IPS DF 4.7 (cell line): ENCODE results near the gene NBDY.
"Not testable (repeated sequence)": the region's sequence is repeated elsewhere in the genome, so short reads cannot be mapped to it uniquely, and the experiment has no call there.

Experiments
- DNase-seq: peaks from one replicate; pipeline ENCODE4 v3.0.0-alpha.2; 2013; ENCODE audit warnings: low spot score; ENCODE audit errors: extremely low read depth

NBDY gene

GRCh38 chrX:56729152-56729850, at the start of gene NBDY:
NBDY (plus strand) TSS chrX:56729243; CDS start chrX:56729354, 111 bp downstream.
- DNase-seq: no peak

GRCh38 chrX:56704530-56704929, 24.5 kb upstream of the NBDY start:
- not testable (repeated sequence) for DNase-seq

GRCh38 chrX:56726605-56727004, 2.4 kb upstream of the NBDY start:
- no peak for DNase-seq

DNA sequence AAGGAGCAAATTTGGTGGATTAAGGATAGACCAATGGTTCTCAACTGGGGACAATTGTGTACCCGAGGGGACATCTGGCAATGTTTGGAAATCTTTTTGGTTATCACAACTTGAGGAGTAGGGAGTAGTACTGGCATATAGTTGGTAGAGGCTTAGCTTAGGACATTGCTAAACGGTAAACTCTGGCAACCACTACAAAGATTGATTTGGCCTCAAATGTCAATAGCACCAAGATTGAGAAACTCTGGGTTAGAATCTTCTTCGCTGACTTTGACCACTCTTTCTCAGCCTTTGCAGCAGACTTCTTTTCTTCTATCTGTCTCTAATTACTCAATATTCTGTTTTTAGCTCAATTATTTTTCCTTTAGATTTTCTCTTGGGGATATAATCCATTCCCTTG, 1.5 kb upstream of the NBDY start:
- DNase-seq: no peak

DNA sequence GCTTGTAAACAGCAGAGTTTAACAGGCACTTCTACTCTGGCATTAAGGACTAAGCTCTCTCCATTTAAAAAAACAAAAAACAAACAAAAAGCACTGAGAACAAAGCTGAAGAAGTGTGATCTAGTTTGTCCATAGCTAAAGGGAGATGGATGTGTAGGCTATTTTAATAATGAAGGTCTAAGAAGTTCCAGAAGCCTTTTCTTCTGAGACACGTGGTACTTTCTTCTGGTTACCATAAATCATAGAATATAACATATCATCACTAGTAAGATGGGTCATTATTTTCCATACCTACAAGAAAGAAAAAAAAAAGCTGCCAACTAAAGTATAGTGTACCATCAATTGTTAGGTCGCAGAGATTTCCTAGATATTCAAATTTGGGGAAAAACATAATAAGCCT, 722 bp upstream of the NBDY start:
- no peak for DNase-seq

- DNase-seq: no peak
Observed at GRCh38 chrX:56728752-56729151, 291 bp upstream of the NBDY start.

- no peak for DNase-seq
Observed at GRCh38 chrX:56733459-56734046, 4.5 kb downstream of the NBDY start.

- no peak for DNase-seq
Observed at GRCh38 chrX:56736219-56736618, 7.2 kb downstream of the NBDY start.

- DNase-seq: no peak
Observed at GRCh38 chrX:56738670-56739069, 9.6 kb downstream of the NBDY start.

DNA sequence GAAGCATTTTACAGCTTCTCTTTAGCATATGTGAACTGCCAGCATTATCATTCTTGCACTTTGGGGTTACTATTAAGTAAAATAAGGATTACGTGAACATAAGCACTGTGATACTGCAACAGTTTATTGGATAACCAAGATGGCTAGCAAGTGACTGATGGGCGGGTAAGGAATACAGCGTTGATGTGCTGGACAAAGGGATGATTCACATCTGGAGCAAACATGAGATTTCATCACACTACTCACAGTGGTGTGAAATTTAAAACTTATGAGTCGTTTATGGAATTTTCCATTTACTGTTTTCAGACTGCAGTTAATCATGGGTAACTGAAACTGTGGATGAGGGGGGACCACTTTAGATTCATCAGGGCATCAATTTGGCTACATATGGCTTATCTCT, 16.0 kb downstream of the NBDY start:
- no peak for DNase-seq

GRCh38 chrX:56746996-56747395, 18.0 kb downstream of the NBDY start:
- DNase-seq: no peak

GRCh38 chrX:56751071-56751470, 22.0 kb downstream of the NBDY start:
- no peak for DNase-seq

GRCh38 chrX:56757327-56757726, 28.3 kb downstream of the NBDY start:
- no peak for DNase-seq

GRCh38 chrX:56758456-56758855, 29.4 kb downstream of the NBDY start:
- no peak for DNase-seq

- DNase-seq: no peak
Observed at GRCh38 chrX:56759736-56760409, 30.8 kb downstream of the NBDY start.

DNA sequence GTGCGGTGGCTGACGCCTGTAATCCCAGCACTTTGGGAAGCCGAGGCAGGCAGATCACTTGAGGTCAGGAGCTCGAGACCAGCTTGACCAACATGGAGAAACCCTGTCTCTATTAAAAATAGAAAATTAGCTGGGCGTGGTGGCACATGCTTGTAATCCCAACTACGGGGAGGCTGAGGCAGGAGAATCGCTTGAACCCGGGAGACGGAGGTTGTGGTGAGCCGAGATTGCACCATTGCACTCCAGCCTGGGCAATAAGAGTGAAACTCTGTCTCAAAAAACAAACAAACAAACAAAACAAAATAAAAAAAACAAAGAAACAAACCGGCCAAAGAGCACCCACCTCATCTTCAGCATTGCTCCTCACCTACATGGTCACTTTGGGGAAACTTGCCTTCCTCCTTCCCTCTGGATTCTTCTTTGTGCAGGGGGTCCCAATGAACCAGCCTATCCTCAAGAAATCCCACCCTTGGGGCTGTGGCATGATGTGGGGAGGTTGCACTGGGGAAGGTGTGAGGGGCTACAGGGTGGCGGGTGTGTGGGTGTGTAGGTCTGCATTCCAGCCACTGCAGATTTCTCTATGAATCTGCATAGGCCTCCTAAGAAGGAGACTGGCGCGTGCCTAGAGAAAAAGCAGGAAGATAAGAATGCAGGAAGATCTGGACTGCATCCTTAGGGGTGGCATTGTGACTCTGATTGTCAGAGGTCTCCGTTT, 31.5 kb downstream of the NBDY start:
- not testable (repeated sequence) for DNase-seq

DNA sequence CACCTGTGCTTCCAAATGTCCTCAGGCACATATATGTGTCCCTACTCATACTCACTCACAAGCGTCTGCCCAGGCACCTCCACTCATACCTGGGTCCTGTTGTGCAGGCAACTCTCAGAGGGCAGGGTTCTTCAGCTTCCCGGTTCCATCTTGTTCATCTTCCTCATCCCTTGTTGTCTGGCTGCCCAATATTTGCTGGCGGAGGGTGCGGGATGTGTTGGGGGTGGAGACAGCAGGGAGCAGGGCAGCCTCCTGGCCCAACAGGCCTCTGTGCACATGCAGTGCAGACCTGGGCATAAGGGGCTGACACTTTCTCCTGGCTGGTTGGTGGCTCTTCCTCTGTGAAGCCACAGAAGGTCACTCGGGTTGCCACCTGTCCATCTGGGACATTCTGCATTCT, 32.1 kb downstream of the NBDY start:
- DNase-seq: no peak

GRCh38 chrX:56762220-56762619, 33.2 kb downstream of the NBDY start:
- DNase-seq: no peak

GRCh38 chrX:56762707-56763555, 33.9 kb downstream of the NBDY start:
- no peak for DNase-seq

DNA sequence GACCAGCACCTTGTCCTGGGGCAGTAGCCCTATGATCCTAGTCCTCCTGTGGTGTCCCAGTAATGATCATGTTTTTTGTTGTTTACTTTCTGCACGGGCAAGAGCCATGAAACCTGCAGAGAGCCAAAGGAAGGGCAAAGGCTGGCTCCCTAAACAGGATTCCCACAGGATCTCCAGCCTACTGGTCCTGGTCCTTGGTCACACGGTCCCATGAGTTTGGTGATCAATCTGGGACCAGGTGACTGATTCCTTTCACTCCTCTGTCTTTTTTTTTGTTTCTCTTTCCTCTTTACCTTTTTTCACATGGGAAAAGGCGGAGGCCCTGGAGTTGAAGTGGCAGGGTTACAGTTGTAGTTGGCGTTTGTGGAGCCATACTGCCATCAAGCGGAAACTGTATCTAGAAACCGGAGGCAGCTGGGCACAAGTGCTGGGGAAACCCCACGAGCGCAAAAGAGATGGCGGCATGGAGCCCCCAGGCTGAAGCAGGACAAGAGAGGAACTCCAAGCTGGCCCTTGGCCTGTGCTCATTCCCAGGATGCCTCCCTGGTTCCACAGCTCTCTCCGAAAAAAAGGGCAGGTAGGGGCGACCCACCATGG, 34.6 kb downstream of the NBDY start:
- no peak for DNase-seq
